ENCODE results near the gene IL1RAPL1. TPM values are rescaled to one million over a fixed set of nuclear protein-coding genes. Genes with fewer than 3 reads are reported as not detected.

The IL1RAPL1 gene
- polyA plus RNA-seq, 2 of the 4 experiments (the other 2 are of a cell fraction), result not detected

DNA sequence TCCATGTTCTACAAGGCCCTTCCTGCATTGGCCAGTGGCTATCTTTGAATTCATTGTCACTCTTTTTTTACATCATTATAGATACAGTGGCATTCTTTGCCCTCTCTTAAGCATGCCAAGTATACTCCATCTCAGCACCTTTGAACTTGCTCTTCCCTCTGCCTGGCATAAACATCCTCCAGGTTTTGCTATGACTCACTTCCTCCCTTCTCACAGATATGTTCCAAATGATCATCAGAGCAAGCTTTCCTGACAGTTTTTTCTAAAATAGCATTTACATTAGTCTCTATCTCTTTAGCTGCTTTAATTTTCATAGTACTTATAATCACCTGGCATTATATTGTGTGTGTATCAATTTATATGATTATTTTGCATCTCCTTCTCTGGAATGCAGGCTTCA is 1074.9 kb downstream of the IL1RAPL1 start:
- peak; percentile 38 to 90 for DNase-seq (ENCODE audit: low read depth in 1 of 2, low spot score in 1 of 2)
- H3K4me1 ChIP-seq, result peaks cover 24% of the 10 kb centered on the region
- peak overlapping the region; percentile 95 for H3K4me2 ChIP-seq
- ATAC-seq, result peak; percentile 67 to 80
- ChIA-PET CTCF (no interaction called here), POLR2A (no interaction called here)
- H3K27ac ChIP-seq, result peak overlapping the region; percentile 84 to 98
- H3K9me3 ChIP-seq, result no peaks in the 10 kb centered on the region
- no peak overlapping the region for H3K4me3 ChIP-seq
- FAIRE-seq, result peak; percentile 99
- TF ChIP-seq EHMT2 (IDR thresholded peaks at IDR 0.05; ENCODE audit: low read depth), result no peak
- TF ChIP-seq, protein P1, sequence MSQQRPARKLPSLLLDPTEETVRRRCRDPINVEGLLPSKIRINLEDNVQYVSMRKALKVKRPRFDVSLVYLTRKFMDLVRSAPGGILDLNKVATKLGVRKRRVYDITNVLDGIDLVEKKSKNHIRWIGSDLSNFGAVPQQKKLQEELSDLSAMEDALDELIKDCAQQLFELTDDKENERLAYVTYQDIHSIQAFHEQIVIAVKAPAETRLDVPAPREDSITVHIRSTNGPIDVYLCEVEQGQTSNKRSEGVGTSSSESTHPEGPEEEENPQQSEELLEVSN (IDR thresholded peaks at IDR 0.05; ENCODE audit: borderline replicate concordance, low read depth), result no peak
- no peak for TF ChIP-seq NFE2L2 (conservative IDR thresholded peaks at IDR 0.05; ENCODE audit: low read length)
- TF ChIP-seq, protein P2, sequence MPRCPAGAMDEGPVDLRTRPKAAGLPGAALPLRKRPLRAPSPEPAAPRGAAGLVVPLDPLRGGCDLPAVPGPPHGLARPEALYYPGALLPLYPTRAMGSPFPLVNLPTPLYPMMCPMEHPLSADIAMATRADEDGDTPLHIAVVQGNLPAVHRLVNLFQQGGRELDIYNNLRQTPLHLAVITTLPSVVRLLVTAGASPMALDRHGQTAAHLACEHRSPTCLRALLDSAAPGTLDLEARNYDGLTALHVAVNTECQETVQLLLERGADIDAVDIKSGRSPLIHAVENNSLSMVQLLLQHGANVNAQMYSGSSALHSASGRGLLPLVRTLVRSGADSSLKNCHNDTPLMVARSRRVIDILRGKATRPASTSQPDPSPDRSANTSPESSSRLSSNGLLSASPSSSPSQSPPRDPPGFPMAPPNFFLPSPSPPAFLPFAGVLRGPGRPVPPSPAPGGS (IDR thresholded peaks at IDR 0.05), result no peak
- TF ChIP-seq POLR2AphosphoS2 (conservative IDR thresholded peaks at IDR 0.05; ENCODE audit: low read length), result no peak
- TF ChIP-seq HOXA7 (CRISPR knock-in tag; IDR thresholded peaks at IDR 0.05), result no peak
- no peak for TF ChIP-seq TP53 (CRISPR knock-in tag; IDR thresholded peaks at IDR 0.05)
- TF ChIP-seq, protein P3, sequence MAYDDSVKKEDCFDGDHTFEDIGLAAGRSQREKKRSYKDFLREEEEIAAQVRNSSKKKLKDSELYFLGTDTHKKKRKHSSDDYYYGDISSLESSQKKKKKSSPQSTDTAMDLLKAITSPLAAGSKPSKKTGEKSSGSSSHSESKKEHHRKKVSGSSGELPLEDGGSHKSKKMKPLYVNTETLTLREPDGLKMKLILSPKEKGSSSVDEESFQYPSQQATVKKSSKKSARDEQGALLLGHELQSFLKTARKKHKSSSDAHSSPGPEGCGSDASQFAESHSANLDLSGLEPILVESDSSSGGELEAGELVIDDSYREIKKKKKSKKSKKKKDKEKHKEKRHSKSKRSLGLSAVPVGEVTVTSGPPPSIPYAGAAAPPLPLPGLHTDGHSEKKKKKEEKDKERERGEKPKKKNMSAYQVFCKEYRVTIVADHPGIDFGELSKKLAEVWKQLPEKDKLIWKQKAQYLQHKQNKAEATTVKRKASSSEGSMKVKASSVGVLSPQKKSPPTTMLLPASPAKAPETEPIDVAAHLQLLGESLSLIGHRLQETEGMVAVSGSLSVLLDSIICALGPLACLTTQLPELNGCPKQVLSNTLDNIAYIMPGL (CRISPR knock-in tag; IDR thresholded peaks at IDR 0.05; ENCODE audit: borderline replicate concordance), result no peak
- TF ChIP-seq EHF (CRISPR knock-in tag; IDR thresholded peaks at IDR 0.05), result no peak
- TF ChIP-seq EP300 (IDR thresholded peaks at IDR 0.05), result no peak
- no peak for TF ChIP-seq POLR2A (IDR thresholded peaks at IDR 0.05; ENCODE audit: low read length)
- TF ChIP-seq RARB (CRISPR knock-in tag; IDR thresholded peaks at IDR 0.05), result no peak
- no peak for TF ChIP-seq ESRRA (IDR thresholded peaks at IDR 0.05; ENCODE audit: borderline replicate concordance, low read length)
- TF ChIP-seq FOXS1 (CRISPR knock-in tag; IDR thresholded peaks at IDR 0.05), result peak; percentile 60; the same call in 1 of the 2 replicates
- TF ChIP-seq ZSCAN20 (CRISPR knock-in tag; IDR thresholded peaks at IDR 0.05), result 0 out of 2 replicates have a peak, but pooled peaks have one; percentile 47
- TF ChIP-seq ZNF302 (CRISPR knock-in tag; IDR thresholded peaks at IDR 0.05), result peak; percentile 36; the same call in 1 of the 2 replicates
- no peak for TF ChIP-seq ZC3H11A (IDR thresholded peaks at IDR 0.05)
- no peak for TF ChIP-seq CHD2 (IDR thresholded peaks at IDR 0.05; ENCODE audit: low read length, partially characterized antibody)
- TF ChIP-seq, protein P4, sequence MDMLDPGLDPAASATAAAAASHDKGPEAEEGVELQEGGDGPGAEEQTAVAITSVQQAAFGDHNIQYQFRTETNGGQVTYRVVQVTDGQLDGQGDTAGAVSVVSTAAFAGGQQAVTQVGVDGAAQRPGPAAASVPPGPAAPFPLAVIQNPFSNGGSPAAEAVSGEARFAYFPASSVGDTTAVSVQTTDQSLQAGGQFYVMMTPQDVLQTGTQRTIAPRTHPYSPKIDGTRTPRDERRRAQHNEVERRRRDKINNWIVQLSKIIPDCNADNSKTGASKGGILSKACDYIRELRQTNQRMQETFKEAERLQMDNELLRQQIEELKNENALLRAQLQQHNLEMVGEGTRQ (IDR thresholded peaks at IDR 0.05), result no peak
- 0 out of 2 replicates have a peak, but pooled peaks have one; percentile 23 for TF ChIP-seq HOXB13 (CRISPR knock-in tag; IDR thresholded peaks at IDR 0.05; ENCODE audit: low read depth)
- TF ChIP-seq SREBF2 (IDR thresholded peaks at IDR 0.05), result no peak
- no peak for TF ChIP-seq KDM1A (IDR thresholded peaks at IDR 0.05; ENCODE audit: low read depth)
- TF ChIP-seq PHF8 (IDR thresholded peaks at IDR 0.05; ENCODE audit: borderline replicate concordance, low read depth), result no peak
- peak; percentile 34; the same call in 1 of the 2 replicates for TF ChIP-seq GATA3 (IDR thresholded peaks at IDR 0.05; ENCODE audit: borderline replicate concordance)
- no peak for TF ChIP-seq HDAC2 (IDR thresholded peaks at IDR 0.05)
- TF ChIP-seq, protein P5, sequence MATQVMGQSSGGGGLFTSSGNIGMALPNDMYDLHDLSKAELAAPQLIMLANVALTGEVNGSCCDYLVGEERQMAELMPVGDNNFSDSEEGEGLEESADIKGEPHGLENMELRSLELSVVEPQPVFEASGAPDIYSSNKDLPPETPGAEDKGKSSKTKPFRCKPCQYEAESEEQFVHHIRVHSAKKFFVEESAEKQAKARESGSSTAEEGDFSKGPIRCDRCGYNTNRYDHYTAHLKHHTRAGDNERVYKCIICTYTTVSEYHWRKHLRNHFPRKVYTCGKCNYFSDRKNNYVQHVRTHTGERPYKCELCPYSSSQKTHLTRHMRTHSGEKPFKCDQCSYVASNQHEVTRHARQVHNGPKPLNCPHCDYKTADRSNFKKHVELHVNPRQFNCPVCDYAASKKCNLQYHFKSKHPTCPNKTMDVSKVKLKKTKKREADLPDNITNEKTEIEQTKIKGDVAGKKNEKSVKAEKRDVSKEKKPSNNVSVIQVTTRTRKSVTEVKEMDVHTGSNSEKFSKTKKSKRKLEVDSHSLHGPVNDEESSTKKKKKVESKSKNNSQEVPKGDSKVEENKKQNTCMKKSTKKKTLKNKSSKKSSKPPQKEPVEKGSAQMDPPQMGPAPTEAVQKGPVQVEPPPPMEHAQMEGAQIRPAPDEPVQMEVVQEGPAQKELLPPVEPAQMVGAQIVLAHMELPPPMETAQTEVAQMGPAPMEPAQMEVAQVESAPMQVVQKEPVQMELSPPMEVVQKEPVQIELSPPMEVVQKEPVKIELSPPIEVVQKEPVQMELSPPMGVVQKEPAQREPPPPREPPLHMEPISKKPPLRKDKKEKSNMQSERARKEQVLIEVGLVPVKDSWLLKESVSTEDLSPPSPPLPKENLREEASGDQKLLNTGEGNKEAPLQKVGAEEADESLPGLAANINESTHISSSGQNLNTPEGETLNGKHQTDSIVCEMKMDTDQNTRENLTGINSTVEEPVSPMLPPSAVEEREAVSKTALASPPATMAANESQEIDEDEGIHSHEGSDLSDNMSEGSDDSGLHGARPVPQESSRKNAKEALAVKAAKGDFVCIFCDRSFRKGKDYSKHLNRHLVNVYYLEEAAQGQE (IDR thresholded peaks at IDR 0.05), result no peak
- peak; percentile 65; the same call in 1 of the 2 replicates for TF ChIP-seq FOSL2 (IDR thresholded peaks at IDR 0.05)
- peak; percentile 82 for TF ChIP-seq FOSL2 (CRISPR knock-in tag; IDR thresholded peaks at IDR 0.05)
- TF ChIP-seq, protein P6, sequence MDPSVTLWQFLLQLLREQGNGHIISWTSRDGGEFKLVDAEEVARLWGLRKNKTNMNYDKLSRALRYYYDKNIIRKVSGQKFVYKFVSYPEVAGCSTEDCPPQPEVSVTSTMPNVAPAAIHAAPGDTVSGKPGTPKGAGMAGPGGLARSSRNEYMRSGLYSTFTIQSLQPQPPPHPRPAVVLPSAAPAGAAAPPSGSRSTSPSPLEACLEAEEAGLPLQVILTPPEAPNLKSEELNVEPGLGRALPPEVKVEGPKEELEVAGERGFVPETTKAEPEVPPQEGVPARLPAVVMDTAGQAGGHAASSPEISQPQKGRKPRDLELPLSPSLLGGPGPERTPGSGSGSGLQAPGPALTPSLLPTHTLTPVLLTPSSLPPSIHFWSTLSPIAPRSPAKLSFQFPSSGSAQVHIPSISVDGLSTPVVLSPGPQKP (IDR thresholded peaks at IDR 0.05; ENCODE audit: low read depth, low read length), result no peak
- TF ChIP-seq JUNB (IDR thresholded peaks at IDR 0.05), result no peak
- TF ChIP-seq MYC (IDR thresholded peaks at IDR 0.05; ENCODE audit: borderline replicate concordance, low read length), result no peak
- TF ChIP-seq CBX2 (IDR thresholded peaks at IDR 0.05; ENCODE audit: borderline replicate concordance, low read depth), result no peak
- TF ChIP-seq CEBPB (IDR thresholded peaks at IDR 0.05), result no peak
- no peak for TF ChIP-seq HOXB5 (CRISPR knock-in tag; IDR thresholded peaks at IDR 0.05)
- TF ChIP-seq, protein P7, sequence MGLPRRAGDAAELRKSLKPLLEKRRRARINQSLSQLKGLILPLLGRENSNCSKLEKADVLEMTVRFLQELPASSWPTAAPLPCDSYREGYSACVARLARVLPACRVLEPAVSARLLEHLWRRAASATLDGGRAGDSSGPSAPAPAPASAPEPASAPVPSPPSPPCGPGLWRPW (IDR thresholded peaks at IDR 0.05), result no peak
